ENCODE data around the gene TPRG1. TPM values are rescaled to one million over a fixed set of nuclear protein-coding genes. Genes with fewer than 3 reads are reported as not detected.

Gene TPRG1
- total RNA-seq, 1 donor from 2014 or later, result 0.71 TPM

DNA sequence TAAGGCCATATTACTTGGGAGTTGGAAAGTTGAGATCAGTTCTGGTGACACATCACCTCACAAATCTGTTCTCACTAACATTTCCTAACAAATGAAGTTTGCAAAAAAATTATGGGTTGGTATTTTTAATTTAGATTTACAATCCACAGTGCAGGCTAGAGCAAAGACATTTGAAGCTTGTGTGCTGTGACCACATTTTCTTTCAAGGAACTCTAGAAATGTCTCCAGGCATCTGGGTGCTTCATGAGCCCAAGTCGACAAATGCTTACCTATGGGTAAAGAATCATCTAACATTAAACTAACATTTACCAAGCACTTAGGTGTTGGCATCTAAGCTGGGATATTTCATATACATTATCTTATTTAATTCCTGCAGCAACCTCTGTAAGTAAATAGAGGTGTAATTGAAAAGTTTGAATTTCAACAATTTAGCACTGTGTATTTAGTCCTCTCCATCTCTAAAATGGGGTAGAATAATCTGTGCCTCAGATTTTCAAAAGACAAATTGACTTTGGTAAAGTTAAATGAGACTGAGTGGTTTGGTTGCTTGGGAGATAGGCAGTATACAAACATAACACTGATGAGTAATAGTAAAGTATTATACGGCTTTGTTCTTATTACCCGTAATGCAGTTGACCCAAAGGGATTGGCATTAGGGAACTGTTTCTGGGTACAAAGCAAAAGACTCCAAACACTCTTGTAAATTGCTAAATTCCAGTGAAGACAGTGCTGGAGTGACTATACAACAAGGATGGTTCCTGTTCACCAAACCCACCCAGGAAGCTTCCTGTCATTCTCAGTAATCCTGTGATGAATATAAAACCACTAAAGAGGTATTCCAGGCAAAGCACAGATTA lies 162.5 kb downstream of the TPRG1 start:
- Mint-ChIP-seq H3K4me1 (no peaks in the 10 kb centered on the region), H3K27me3 (ENCODE audit: insufficient read depth, low read depth) (no peaks in the 10 kb centered on the region), H3K27ac (no peak overlapping the region), H3K9me3 (no peaks in the 10 kb centered on the region), H3K4me3 (no peak overlapping the region), H3K36me3 (no peaks in the 10 kb centered on the region)
- Histone ChIP-seq H2AFZ (replicated peaks) (no peak overlapping the region), H3K9me3 (ENCODE audit: low read depth) (no peaks in the 10 kb centered on the region), H3K4me1 (no peaks in the 10 kb centered on the region), H4K20me1 (ENCODE audit: low read depth) (no peaks in the 10 kb centered on the region), H3K36me3 (no peaks in the 10 kb centered on the region), H3K9ac (no peak overlapping the region), H3F3A (ENCODE audit: low read depth) (no peaks in the 10 kb centered on the region), H3K4me3 (no peak overlapping the region), H3K4me2 (no peak overlapping the region), H3K79me2 (ENCODE audit: low read depth) (no peaks in the 10 kb centered on the region), H3K27me3 (no peaks in the 10 kb centered on the region), H3K27ac (no peak overlapping the region)
- TF ChIP-seq EZH2phosphoT487 (IDR thresholded peaks at IDR 0.05), result no peak
- TF ChIP-seq EZH2 (IDR thresholded peaks at IDR 0.05), result no peak
- TF ChIP-seq, protein P1, sequence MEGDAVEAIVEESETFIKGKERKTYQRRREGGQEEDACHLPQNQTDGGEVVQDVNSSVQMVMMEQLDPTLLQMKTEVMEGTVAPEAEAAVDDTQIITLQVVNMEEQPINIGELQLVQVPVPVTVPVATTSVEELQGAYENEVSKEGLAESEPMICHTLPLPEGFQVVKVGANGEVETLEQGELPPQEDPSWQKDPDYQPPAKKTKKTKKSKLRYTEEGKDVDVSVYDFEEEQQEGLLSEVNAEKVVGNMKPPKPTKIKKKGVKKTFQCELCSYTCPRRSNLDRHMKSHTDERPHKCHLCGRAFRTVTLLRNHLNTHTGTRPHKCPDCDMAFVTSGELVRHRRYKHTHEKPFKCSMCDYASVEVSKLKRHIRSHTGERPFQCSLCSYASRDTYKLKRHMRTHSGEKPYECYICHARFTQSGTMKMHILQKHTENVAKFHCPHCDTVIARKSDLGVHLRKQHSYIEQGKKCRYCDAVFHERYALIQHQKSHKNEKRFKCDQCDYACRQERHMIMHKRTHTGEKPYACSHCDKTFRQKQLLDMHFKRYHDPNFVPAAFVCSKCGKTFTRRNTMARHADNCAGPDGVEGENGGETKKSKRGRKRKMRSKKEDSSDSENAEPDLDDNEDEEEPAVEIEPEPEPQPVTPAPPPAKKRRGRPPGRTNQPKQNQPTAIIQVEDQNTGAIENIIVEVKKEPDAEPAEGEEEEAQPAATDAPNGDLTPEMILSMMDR (IDR thresholded peaks at IDR 0.05), result no peak
- DNase-seq (ENCODE audit: low spot score), result no peak

- Histone ChIP-seq H3K9me3 (ENCODE audit: low read depth) (no peaks in the 10 kb centered on the region), H4K20me1 (ENCODE audit: low read depth) (no peaks in the 10 kb centered on the region), H3K79me2 (ENCODE audit: low read depth) (no peaks in the 10 kb centered on the region), H3K4me1 (no peaks in the 10 kb centered on the region), H3K27ac (no peak overlapping the region), H3K4me3 (no peak overlapping the region), H3F3A (ENCODE audit: low read depth) (no peaks in the 10 kb centered on the region), H3K9ac (no peak overlapping the region), H3K4me2 (no peak overlapping the region), H3K27me3 (no peaks in the 10 kb centered on the region), H2AFZ (replicated peaks) (no peak overlapping the region), H3K36me3 (no peaks in the 10 kb centered on the region)
- TF ChIP-seq, protein P1 (IDR thresholded peaks at IDR 0.05), result no peak
- TF ChIP-seq EZH2phosphoT487 (IDR thresholded peaks at IDR 0.05), result no peak
- TF ChIP-seq EZH2 (IDR thresholded peaks at IDR 0.05), result no peak
- Mint-ChIP-seq H3K36me3 (no peaks in the 10 kb centered on the region), H3K27me3 (ENCODE audit: insufficient read depth, low read depth) (no peaks in the 10 kb centered on the region), H3K9me3 (no peaks in the 10 kb centered on the region), H3K27ac (no peak overlapping the region), H3K4me1 (no peaks in the 10 kb centered on the region), H3K4me3 (no peak overlapping the region)
- no peak for DNase-seq (ENCODE audit: low spot score)
These were observed 165.9 kb downstream of the TPRG1 start for GRCh38 chr3:189337673-189338091.

DNA sequence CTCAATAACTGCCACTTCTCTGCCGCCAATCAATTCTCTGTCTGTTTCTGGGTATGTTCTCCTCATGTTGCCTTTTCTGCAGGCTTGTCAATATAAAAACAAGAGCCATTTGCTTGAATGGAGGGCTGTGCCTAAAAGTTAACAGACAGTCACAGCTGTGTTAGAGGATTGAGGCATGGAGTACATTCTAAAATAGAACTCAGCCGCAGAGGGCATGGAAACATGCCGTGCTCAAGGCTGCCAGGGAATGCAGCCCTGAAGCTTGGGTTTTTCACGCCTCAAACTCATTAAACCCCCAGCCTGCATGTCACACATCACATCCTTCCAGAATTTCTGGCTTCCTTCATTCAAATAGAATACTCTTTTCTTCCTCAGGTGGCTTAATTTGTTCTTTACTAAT lies 166.6 kb downstream of the TPRG1 start:
- Mint-ChIP-seq H3K36me3 (no peaks in the 10 kb centered on the region), H3K4me1 (no peaks in the 10 kb centered on the region), H3K27me3 (ENCODE audit: insufficient read depth, low read depth) (no peaks in the 10 kb centered on the region), H3K4me3 (no peak overlapping the region), H3K9me3 (no peaks in the 10 kb centered on the region), H3K27ac (no peak overlapping the region)
- H3K27me3 ChIP-seq, result no peaks in the 10 kb centered on the region
- H3K9ac ChIP-seq, result no peak overlapping the region
- H3K79me2 ChIP-seq (ENCODE audit: low read depth), result no peaks in the 10 kb centered on the region
- H3K27ac ChIP-seq, result no peak overlapping the region
- H3K4me2 ChIP-seq, result no peak overlapping the region
- no peaks in the 10 kb centered on the region for H3K9me3 ChIP-seq (ENCODE audit: low read depth)
- no peaks in the 10 kb centered on the region for H3F3A ChIP-seq (ENCODE audit: low read depth)
- no peak for DNase-seq (ENCODE audit: low spot score)
- TF ChIP-seq, protein P1 (IDR thresholded peaks at IDR 0.05), result no peak
- no peaks in the 10 kb centered on the region for H4K20me1 ChIP-seq (ENCODE audit: low read depth)
- H3K4me3 ChIP-seq, result no peak overlapping the region
- H3K4me1 ChIP-seq, result no peaks in the 10 kb centered on the region
- no peaks in the 10 kb centered on the region for H3K36me3 ChIP-seq
- no peak overlapping the region for H2AFZ ChIP-seq (replicated peaks)

Data from neural progenitor cell (in vitro differentiated cells).